GM10266 (cell line): ENCODE results near the gene SCRN2.

Experiments
- DNase-seq: peaks from one replicate; pipeline ENCODE4 v3.0.0; 2012; ENCODE audit errors: extremely low spot score
- CTCF ChIP-seq: IDR thresholded peaks from 2 replicates; pipeline ENCODE4 v1.5.1; 2012; ENCODE audit warnings: mild to moderate bottlenecking, low read depth; ENCODE audit not compliant: control insufficient read depth, insufficient read depth; ENCODE audit errors: missing control alignments

The SCRN2 gene

GRCh38 chr17:47811709-47812108 is 29.4 kb downstream of the SCRN2 start:
- DNase-seq, result no peak
- TF ChIP-seq CTCF, result no peak

DNA sequence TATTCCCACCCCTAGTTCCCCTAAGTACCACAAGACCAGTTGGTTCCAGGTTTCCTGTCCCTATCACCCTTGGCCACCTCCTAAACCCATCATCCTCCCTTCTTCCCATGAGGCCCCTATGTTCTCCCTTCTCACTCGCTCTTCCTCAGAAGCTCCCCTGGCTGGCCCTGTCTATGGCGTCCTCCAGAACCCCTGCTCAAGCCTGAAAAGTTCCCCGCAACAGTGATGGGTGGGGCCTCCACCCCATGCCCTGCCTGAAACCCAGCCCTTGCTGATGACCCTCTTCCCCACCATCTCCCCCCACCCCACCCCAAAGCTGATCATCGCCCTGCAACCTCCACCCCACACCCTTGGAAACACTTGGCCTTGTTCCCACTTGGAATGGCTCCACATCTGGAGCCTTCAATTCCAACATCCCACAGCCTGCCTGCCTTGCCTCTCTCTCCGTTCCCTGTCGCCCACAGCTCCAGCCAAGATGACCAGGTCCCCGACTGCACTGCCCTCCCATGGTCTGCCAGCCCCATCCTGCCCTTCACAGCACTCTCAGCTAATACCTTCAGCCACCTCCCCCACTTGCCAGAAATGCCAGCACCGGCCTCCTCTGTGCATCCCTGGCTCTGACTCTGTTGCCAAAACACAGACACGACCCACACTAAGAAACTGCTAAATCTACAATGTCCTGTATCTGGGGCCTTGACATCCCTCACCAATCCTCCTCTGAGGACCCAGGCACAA is 30.0 kb downstream of the SCRN2 start:
- TF ChIP-seq CTCF, result no peak
- DNase-seq, result no peak

DNA sequence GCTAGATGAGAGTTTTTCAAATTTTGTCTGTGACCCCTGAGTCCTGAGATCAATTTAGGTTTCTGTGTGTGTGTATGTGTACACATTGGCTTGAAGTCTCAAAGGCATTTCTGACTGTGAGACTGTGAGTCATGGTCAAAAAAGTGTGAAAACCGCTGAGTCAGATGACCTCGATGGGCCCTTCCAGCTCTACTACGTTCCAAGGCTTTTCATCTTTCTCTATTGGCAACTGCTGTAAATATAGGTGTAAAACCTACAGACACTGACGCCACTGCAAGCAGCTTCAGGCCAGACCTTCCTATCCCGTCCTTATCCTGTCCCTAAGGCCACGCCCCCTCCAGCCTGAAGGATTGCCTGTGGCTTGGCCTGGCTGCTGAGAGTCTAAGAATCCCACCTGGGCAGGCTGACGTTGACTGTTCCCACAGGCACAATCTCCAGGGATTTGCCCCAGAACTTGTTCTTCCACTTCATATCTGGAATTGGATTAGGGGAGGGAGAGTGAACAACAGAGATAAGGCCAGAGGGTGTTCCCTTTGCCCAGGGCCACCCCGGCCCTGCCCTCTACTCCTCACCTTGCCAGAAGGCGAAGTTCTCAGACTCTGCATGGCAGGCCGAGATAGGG is 30.8 kb downstream of the SCRN2 start:
- TF ChIP-seq CTCF, result no peak
- DNase-seq, result no peak

DNA sequence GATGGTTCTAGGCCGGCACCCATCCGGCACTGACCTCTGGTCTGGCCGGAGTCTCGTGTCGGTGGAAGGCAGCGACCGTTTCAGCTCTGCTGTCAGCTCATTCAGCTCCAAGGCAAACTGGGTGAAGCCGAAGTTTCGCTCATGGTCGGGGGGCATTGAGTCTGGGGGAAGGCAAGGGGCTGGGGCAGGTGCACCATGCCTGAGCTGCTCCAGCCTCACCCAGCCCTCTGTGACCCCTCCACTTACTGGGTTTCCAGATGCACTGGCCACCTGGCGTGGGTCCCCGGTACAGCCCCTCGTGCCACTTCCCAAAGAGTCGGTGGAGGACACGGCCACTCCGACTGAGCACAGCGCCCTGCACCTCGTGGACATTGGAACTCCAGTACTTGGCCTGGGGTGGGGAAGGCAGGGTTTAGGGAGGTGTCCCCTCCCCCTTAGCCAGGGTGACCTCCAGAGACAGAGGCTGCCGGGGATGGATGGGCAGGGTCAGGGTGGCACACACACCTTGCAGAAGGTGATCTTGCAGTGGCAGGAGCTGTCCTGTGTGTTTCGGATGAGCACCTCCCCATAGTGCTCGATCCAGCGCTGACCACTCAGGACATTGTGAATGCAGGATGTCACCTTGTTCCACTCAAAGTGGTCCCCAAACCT is 32.1 kb downstream of the SCRN2 start:
- no peak for DNase-seq
- no peak for TF ChIP-seq CTCF

GRCh38 chr17:47808036-47808829 is 32.8 kb downstream of the SCRN2 start:
- no peak for DNase-seq
- TF ChIP-seq CTCF, result no peak

GRCh38 chr17:47807421-47807820 is 33.7 kb downstream of the SCRN2 start:
- DNase-seq, result no peak
- TF ChIP-seq CTCF, result no peak
